SH-SY5Y (cell line): Measurements from ENCODE around the gene FOXP3.

Experiments
- GATA2 ChIP-seq: IDR thresholded peaks from 2 replicates; pipeline ENCODE4 v1.6.1; 2011; ENCODE audit warnings: mild to moderate bottlenecking, low read depth, low read length
- GATA3 ChIP-seq: IDR thresholded peaks from 2 replicates; pipeline ENCODE4 v1.6.1; 2011; ENCODE audit warnings: low read depth, mild to moderate bottlenecking, low read length, moderate library complexity

GRCh38 chrX:49271341-49271740, 6.8 kb upstream of the FOXP3 start:
- TF ChIP-seq GATA2 (no peak), GATA3 (no peak)
